PC-9 (cell line): ENCODE results near the gene SLC6A6.

Source experiments
- EZH2 ChIP-seq: fragments of 200-600 bp; sonication (generic); IDR thresholded peaks from 2 replicates; pipeline ENCODE4 v1.8.0; 2017; ENCODE audit warnings: antibody characterized with exemption, low read depth
- TF ChIP-seq, protein P1 (sequence below): fragments of 200-600 bp; sonication (generic); conservative IDR thresholded peaks from 2 replicates; pipeline ENCODE4 v1.6.1; 2017; ENCODE audit warnings: mixed run types, antibody characterized with exemption, mild to moderate bottlenecking, moderate library complexity

DNA sequence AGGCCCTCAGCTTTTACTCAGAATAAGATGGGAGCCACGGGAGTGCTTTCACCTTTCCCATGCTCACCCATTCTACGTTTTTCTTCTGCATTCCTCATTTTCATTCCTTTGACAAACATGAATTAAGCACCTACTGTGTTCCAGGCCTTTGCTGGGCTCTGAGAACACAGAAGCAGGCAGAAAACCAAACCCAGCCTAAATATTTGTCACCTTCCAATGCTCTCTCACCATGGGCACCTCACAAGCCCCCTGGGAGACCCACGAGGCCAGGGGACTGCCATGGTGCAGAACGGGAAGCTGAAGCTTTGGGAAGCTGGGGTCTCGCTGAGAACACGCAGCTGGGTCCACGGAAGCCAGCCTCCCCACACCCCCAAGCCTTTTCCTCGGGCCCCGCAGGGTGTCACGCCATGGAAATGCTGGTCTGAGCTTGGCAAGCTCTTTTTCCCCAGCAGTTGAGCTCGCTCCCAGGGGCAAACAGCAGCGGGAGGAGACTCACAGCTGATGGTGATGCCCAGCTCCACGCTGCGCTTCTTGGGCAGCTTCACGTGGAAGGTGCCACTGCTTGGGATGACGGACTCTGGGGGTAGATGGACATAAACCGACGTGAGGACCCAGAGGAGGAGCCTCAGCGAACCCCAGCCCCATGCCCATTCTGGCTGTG is 110.0 kb downstream of the SLC6A6 start:
- TF ChIP-seq, protein P1, sequence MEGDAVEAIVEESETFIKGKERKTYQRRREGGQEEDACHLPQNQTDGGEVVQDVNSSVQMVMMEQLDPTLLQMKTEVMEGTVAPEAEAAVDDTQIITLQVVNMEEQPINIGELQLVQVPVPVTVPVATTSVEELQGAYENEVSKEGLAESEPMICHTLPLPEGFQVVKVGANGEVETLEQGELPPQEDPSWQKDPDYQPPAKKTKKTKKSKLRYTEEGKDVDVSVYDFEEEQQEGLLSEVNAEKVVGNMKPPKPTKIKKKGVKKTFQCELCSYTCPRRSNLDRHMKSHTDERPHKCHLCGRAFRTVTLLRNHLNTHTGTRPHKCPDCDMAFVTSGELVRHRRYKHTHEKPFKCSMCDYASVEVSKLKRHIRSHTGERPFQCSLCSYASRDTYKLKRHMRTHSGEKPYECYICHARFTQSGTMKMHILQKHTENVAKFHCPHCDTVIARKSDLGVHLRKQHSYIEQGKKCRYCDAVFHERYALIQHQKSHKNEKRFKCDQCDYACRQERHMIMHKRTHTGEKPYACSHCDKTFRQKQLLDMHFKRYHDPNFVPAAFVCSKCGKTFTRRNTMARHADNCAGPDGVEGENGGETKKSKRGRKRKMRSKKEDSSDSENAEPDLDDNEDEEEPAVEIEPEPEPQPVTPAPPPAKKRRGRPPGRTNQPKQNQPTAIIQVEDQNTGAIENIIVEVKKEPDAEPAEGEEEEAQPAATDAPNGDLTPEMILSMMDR = no peak
- no peak for TF ChIP-seq EZH2
